Stomach (tissue), 4 donors: ENCODE data around the gene PTGER1.

Source experiments
- EP300 ChIP-seq: sonication (generic); formaldehyde crosslinking; IDR thresholded peaks from one replicate; pipeline ENCODE4 v1.6.1; 2017; ENCODE audit warnings: antibody characterized with exemption
- POLR2A ChIP-seq, 4 donors: fragments of 450-650 bp; IDR thresholded peaks; one replicate each; pipeline ENCODE4 v1.6.1; 2016; ENCODE audit warnings: antibody characterized with exemption in 4 of 4, control low read depth in 2 of 4, mild to moderate bottlenecking in 1 of 4, moderate library complexity in 1 of 4
- POLR2AphosphoS5 ChIP-seq, 3 donors: sonication (generic); formaldehyde crosslinking; IDR thresholded peaks; one replicate each; pipeline ENCODE4 v1.6.1; 2016; ENCODE audit warnings: antibody characterized with exemption in 3 of 3
- TF ChIP-seq, protein P1 (sequence below), 7 experiments: fragments of 450-650 bp in 4 of 7; fragments of 200-600 bp in 3 of 7; sonication (generic) in 3 of 7; IDR thresholded peaks; one replicate each; pipeline ENCODE4 v1.5.1; 2016 to 2019; ENCODE audit warnings: antibody characterized with exemption in 7 of 7, control low read depth in 2 of 7, mild to moderate bottlenecking in 1 of 7

DNA sequence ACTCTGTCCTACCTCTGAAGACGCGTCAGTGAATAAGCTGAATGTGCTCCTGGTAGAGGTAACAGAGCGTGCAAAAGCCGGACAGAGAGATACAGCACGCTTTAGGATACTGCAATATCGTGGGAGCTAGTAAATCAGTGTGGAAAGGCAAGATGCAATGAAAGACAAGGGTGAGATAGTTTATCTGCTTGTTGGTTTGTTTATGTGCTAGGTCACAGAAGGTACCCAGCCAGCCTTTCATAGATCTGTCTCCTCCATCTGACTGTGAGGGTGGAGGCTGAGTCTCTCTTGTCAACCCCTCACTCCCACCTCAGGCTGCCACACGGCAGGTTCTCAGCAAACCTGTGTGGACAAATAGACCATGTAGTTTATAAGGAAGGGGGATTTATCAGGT, 21.7 kb upstream of the PTGER1 start:
- TF ChIP-seq, protein P1, sequence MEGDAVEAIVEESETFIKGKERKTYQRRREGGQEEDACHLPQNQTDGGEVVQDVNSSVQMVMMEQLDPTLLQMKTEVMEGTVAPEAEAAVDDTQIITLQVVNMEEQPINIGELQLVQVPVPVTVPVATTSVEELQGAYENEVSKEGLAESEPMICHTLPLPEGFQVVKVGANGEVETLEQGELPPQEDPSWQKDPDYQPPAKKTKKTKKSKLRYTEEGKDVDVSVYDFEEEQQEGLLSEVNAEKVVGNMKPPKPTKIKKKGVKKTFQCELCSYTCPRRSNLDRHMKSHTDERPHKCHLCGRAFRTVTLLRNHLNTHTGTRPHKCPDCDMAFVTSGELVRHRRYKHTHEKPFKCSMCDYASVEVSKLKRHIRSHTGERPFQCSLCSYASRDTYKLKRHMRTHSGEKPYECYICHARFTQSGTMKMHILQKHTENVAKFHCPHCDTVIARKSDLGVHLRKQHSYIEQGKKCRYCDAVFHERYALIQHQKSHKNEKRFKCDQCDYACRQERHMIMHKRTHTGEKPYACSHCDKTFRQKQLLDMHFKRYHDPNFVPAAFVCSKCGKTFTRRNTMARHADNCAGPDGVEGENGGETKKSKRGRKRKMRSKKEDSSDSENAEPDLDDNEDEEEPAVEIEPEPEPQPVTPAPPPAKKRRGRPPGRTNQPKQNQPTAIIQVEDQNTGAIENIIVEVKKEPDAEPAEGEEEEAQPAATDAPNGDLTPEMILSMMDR (IDR thresholded peaks at IDR 0.05), result no peak
- TF ChIP-seq POLR2A (IDR thresholded peaks at IDR 0.05), result no peak
- no peak for TF ChIP-seq POLR2AphosphoS5 (IDR thresholded peaks at IDR 0.05)
- no peak for TF ChIP-seq EP300
